GM12878 (cell line): ENCODE measurements around the gene VTA1. TPM values are rescaled to one million over a fixed set of nuclear protein-coding genes. Genes with fewer than 3 reads are reported as not detected.

ENCODE experiments used
- ATAC-seq: fragments of 200-7000 bp; cut with Tn5 transposase; 3 replicates; pipeline ENCODE4 v1.9.1; 2020; ENCODE audit warnings: mild to moderate bottlenecking, moderate library complexity
- BruUV-seq: library from RNA; stranded (reverse); fragments of 400-500 nt; replicated peaks from 2 replicates; lab custom pipeline; 2021; lab: Mats Ljungman, UMichigan
- CTCF ChIA-PET: fragments of 300-600 bp; sonication (Branson Sonifier 250); formaldehyde crosslinking; extraction: SDS; loops from one replicate; lab custom pipeline; 2021; ENCODE audit warnings: inconsistent platforms; lab: Yijun Ruan, JAX
- POLR2A ChIA-PET: fragments of 350-600 bp; formaldehyde crosslinking; extraction: SDS; loops from one replicate; lab custom pipeline; 2021; ENCODE audit warnings: inconsistent platforms; lab: Charles Lee
- RAD21 ChIA-PET: fragments of 300-600 bp; sonication (Branson Sonifier 250); formaldehyde crosslinking; loops from one replicate; lab custom pipeline; 2023; ENCODE audit warnings: antibody characterized with exemption; ENCODE audit not compliant: unreplicated experiment; lab: Charles Lee
- SMC1A ChIA-PET: fragments of 300-600 bp; sonication (Branson Sonifier 250); formaldehyde crosslinking; loops from one replicate; lab custom pipeline; 2023; ENCODE audit not compliant: unreplicated experiment, uncharacterized antibody; lab: Charles Lee
- DNase-seq: peaks from one replicate; pipeline ENCODE4 v3.0.0-alpha.2; 2011; ENCODE audit warnings: low read depth, low spot score
- FAIRE-seq: peaks from 3 replicates; lab custom pipeline; 2011; peaks lifted over from hg19 to GRCh38; lab: Jason Lieb, UNC
- H2AFZ ChIP-seq: 2 replicates; pipeline ENCODE4 v1.6.0; 2011; ENCODE audit warnings: low read depth, low read length, control low read depth; ENCODE audit not compliant: control insufficient read depth
- H3K27ac ChIP-seq: 2 replicates; pipeline ENCODE4 v1.5.1; 2011; ENCODE audit warnings: control low read depth; ENCODE audit not compliant: control insufficient read depth, insufficient read depth
- H3K27me3 ChIP-seq, 2 experiments: replicated peaks in 1 of 2; 2 replicates each; pipeline versions ENCODE4 v1.6.0 to v1.6.1; 2011; ENCODE audit warnings: low read length in 1 of 2; ENCODE audit not compliant: control insufficient read depth in 2 of 2, insufficient read depth in 2 of 2
- H3K36me3 ChIP-seq, 2 experiments: 2 replicates each; pipeline ENCODE4 v1.5.1; 2011; ENCODE audit warnings: low read length in 1 of 2; ENCODE audit not compliant: control insufficient read depth in 2 of 2, insufficient read depth in 2 of 2
- H3K4me1 ChIP-seq: 2 replicates; pipeline ENCODE4 v1.6.1; 2011; ENCODE audit warnings: mild to moderate bottlenecking, low read length, moderate library complexity, mixed read lengths; ENCODE audit not compliant: control insufficient read depth, insufficient read depth
- H3K4me2 ChIP-seq: 2 replicates; pipeline ENCODE4 v1.6.0; 2011; ENCODE audit warnings: control low read depth; ENCODE audit not compliant: control insufficient read depth, insufficient read depth
- H3K4me3 ChIP-seq: fragments of 200-600 bp; sonication (generic); 2 replicates; pipeline ENCODE4 v1.5.1; 2016
- H3K79me2 ChIP-seq: 2 replicates; pipeline ENCODE4 v1.6.0; 2011; ENCODE audit warnings: low read length; ENCODE audit not compliant: control insufficient read depth, insufficient read depth
- H3K9ac ChIP-seq: 2 replicates; pipeline ENCODE4 v1.8.0; 2011; ENCODE audit warnings: low read length, control low read depth, mixed read lengths; ENCODE audit not compliant: control insufficient read depth, insufficient read depth
- H3K9me3 ChIP-seq: replicated peaks from 3 replicates; pipeline ENCODE4 v1.5.1; 2011; ENCODE audit warnings: mild to moderate bottlenecking, low read length; ENCODE audit not compliant: control insufficient read depth, insufficient read depth
- H4K20me1 ChIP-seq: 2 replicates; pipeline ENCODE4 v1.6.0; 2011; ENCODE audit not compliant: control insufficient read depth, insufficient read depth
- BCL11A ChIP-seq: IDR thresholded peaks from 2 replicates; pipeline ENCODE4 v1.6.1; 2011; ENCODE audit warnings: low read depth, low read length
- GABPA ChIP-seq: IDR thresholded peaks from 2 replicates; pipeline ENCODE4 v1.6.1; 2014; ENCODE audit warnings: antibody characterized with exemption, low read depth, mild to moderate bottlenecking, inconsistent platforms
- JUND ChIP-seq: IDR thresholded peaks from 2 replicates; pipeline ENCODE4 v1.6.1; 2012; ENCODE audit warnings: low read depth, mild to moderate bottlenecking, low read length, improper control_type of control experiment, moderate library complexity
- RB1 ChIP-seq: fragments of 450-650 bp; formaldehyde crosslinking; IDR thresholded peaks from 2 replicates; pipeline ENCODE4 v1.6.1; 2017; ENCODE audit warnings: mild to moderate bottlenecking, borderline replicate concordance
- SRF ChIP-seq, 2 experiments: IDR thresholded peaks; 2 replicates each; pipeline ENCODE4 v1.6.1; 2011; ENCODE audit warnings: low read depth in 2 of 2, low read length in 2 of 2, mild to moderate bottlenecking in 1 of 2, moderate library complexity in 1 of 2
- STAT1 ChIP-seq: fragments of 450-650 bp; conservative IDR thresholded peaks from 2 replicates; pipeline ENCODE4 v1.6.1; 2014; ENCODE audit warnings: antibody characterized with exemption, mild to moderate bottlenecking
- TCF7 ChIP-seq: IDR thresholded peaks from 2 replicates; pipeline ENCODE4 v1.6.1; 2014; ENCODE audit warnings: antibody characterized with exemption, borderline replicate concordance
- WRNIP1 ChIP-seq: IDR thresholded peaks from 2 replicates; pipeline ENCODE4 v1.6.1; 2011; ENCODE audit warnings: low read depth, low read length, improper control_type of control experiment, borderline replicate concordance
- WGBS: methylation state at CpG from one replicate; pipeline ENCODE4 v1.1.6; 2016; ENCODE audit warnings: low lambda C conversion rate; ENCODE audit not compliant: insufficient replicate concordance, insufficient coverage; ENCODE audit errors: missing lambda C conversion rate; 5-methylcytosine and 5-hydroxymethylcytosine counted together
- in situ Hi-C: fragments of 300-500 bp; cut with MboI; formaldehyde crosslinking; loops from 9 replicates; pipeline ENCODE4 v1.14.3; 2018; ENCODE audit warnings: mixed read lengths
- intact Hi-C: fragments of 100-400 bp; cut with micrococcal nuclease; formaldehyde crosslinking; loops from one replicate; pipeline ENCODE4 v1.14.2; 2022; ENCODE audit not compliant: unreplicated experiment
- polyA plus RNA-seq, 11 experiments: library from polyadenylated mRNA; depleted of rRNA in 4 of 11; unstranded in 6 of 11; stranded (reverse) in 5 of 11; fragments of >200 nt; fragmentation: Nextera tagmentation in 4 of 11; fragmentation: Illumina TruSeq in 1 of 11; extraction: Ambion mirVana in 4 of 11; extraction: Trizol in 1 of 11; gene quantifications; 1 replicate in 1 of 11; 2 replicates in 10 of 11; pipeline versions ENCODE4 v1.2.1 to v1.2.3, GENCODE V29; 2011 to 2016; ENCODE audit warnings: inconsistent platforms in 2 of 11, missing spikeins in 2 of 11, low read depth in 1 of 11
- total RNA-seq, 4 experiments: library from RNA; depleted of rRNA in 3 of 4; stranded (reverse); fragments of >200 nt in 3 of 4; fragmentation: Illumina TruSeq in 1 of 4; extraction: Trizol in 1 of 4; gene quantifications; 2 replicates each; pipeline versions ENCODE4 v1.2.1 to v1.2.3, GENCODE V29; 2013 to 2021
- TF ChIP-seq, protein P1 (sequence below): IDR thresholded peaks from 2 replicates; pipeline ENCODE4 v1.6.1; 2012; ENCODE audit warnings: improper control_type of control experiment, low read depth, low read length; ENCODE audit not compliant: insufficient replicate concordance

Gene VTA1
- total and polyA plus RNA-seq, 10 of the 15 experiments (the other 5 are each of a cell fraction or from before 2014, with no cell fraction given), result 48.3 to 126 (median 90.7) TPM

DNA sequence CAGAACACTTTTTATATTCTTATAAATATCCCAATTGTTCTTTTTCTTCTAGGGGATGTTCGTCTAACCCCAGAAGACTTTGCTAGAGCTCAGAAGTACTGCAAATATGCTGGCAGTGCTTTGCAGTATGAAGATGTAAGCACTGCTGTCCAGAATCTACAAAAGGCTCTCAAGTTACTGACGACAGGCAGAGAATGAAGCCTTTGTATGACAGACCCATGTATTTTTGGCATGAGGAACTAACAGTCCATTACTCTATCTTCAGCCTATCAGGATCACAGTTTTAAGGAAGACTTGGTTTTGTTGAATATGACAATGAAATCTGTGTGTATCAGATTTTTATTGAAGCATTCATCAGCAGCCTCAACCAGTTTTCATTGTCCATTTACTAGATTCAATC lies 71.4 kb downstream of the VTA1 start:
- Histone ChIP-seq H3K9me3 (no peaks in the 10 kb centered on the region; the same call in 2 of the 3 replicates), H3K4me1 (no peaks in the 10 kb centered on the region), H2AFZ (no peak overlapping the region), H3K36me3 (peaks cover 1 to 3% of the 10 kb centered on the region in 2 experiments; a peak in 3 of 4 replicates), H3K4me2 (no peak overlapping the region)
- SMC1A ChIA-PET, result interaction anchor here (2.9 kb wide), 1 partner anchor 10 kb away, joined by 10 read pairs; no protein-coding TSS in a partner anchor
- ATAC-seq (no peak), DNase-seq (no peak)
- CTCF ChIA-PET, result interaction anchor here (4.9 kb wide), 1 partner anchor 10 kb away, joined by 38 read pairs; no protein-coding TSS in a partner anchor
- in situ Hi-C loops (no loop called here), intact Hi-C loops (no loop called here)
- WGBS, result 98% methylated on average over 2 of the region's 2 CpGs
- RAD21 ChIA-PET, result no interaction called here
- TF ChIP-seq WRNIP1, result no peak
- no peak for TF ChIP-seq JUND
- TF ChIP-seq, protein P1, sequence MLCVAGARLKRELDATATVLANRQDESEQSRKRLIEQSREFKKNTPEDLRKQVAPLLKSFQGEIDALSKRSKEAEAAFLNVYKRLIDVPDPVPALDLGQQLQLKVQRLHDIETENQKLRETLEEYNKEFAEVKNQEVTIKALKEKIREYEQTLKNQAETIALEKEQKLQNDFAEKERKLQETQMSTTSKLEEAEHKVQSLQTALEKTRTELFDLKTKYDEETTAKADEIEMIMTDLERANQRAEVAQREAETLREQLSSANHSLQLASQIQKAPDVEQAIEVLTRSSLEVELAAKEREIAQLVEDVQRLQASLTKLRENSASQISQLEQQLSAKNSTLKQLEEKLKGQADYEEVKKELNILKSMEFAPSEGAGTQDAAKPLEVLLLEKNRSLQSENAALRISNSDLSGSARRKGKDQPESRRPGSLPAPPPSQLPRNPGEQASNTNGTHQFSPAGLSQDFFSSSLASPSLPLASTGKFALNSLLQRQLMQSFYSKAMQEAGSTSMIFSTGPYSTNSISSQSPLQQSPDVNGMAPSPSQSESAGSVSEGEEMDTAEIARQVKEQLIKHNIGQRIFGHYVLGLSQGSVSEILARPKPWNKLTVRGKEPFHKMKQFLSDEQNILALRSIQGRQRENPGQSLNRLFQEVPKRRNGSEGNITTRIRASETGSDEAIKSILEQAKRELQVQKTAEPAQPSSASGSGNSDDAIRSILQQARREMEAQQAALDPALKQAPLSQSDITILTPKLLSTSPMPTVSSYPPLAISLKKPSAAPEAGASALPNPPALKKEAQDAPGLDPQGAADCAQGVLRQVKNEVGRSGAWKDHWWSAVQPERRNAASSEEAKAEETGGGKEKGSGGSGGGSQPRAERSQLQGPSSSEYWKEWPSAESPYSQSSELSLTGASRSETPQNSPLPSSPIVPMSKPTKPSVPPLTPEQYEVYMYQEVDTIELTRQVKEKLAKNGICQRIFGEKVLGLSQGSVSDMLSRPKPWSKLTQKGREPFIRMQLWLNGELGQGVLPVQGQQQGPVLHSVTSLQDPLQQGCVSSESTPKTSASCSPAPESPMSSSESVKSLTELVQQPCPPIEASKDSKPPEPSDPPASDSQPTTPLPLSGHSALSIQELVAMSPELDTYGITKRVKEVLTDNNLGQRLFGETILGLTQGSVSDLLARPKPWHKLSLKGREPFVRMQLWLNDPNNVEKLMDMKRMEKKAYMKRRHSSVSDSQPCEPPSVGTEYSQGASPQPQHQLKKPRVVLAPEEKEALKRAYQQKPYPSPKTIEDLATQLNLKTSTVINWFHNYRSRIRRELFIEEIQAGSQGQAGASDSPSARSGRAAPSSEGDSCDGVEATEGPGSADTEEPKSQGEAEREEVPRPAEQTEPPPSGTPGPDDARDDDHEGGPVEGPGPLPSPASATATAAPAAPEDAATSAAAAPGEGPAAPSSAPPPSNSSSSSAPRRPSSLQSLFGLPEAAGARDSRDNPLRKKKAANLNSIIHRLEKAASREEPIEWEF, result no peak
- TF ChIP-seq GABPA, result no peak
- no peak for TF ChIP-seq SRF (IDR thresholded peaks at IDR 0.05; ENCODE audit: low read depth in 2 of 2, low read length in 2 of 2)
- no peak for TF ChIP-seq RB1
- TF ChIP-seq STAT1, result no peak
- no peak for TF ChIP-seq BCL11A
- TF ChIP-seq TCF7, result no peak
- TF ChIP-seq, all 136 proteins: peak for 0
- no TSS peak for BruUV-seq
- Histone ChIP-seq H4K20me1 (no peaks in the 10 kb centered on the region), H3K27me3 (no peaks in the 10 kb centered on the region), H3K79me2 (no peaks in the 10 kb centered on the region), H3K4me3 (no peak overlapping the region), H3K9ac (no peak overlapping the region), H3K27ac (no peak overlapping the region)
- POLR2A ChIA-PET, result interaction anchor here (1.3 kb wide), 1 partner anchor 11 kb away, joined by 4 read pairs; no protein-coding TSS in a partner anchor
- no peak for FAIRE-seq
